IPS-NIHi11 (cell line): ENCODE data around the gene NSF.
"Not testable (repeated sequence)": the region's sequence is repeated elsewhere in the genome, so short reads cannot be mapped to it uniquely, and the experiment has no call there.

Experiments used
- DNase-seq: peaks from one replicate; pipeline ENCODE4 v3.0.0; 2012; ENCODE audit warnings: mixed read lengths, low spot score

Gene NSF

GRCh38 chr17:46756081-46756735, 165.7 kb downstream of the NSF start:
- DNase-seq: no peak

GRCh38 chr17:46756861-46757260, 166.4 kb downstream of the NSF start:
- DNase-seq: no peak

GRCh38 chr17:46757588-46757987, 167.1 kb downstream of the NSF start:
- DNase-seq: not testable (repeated sequence)

- DNase-seq: no peak
Observed at GRCh38 chr17:46758614-46759013, 168.1 kb downstream of the NSF start.

- no peak for DNase-seq
Observed at GRCh38 chr17:46759141-46759540, 168.7 kb downstream of the NSF start.

- no peak for DNase-seq
Observed at GRCh38 chr17:46763416-46763815, 172.9 kb downstream of the NSF start.

- DNase-seq: no peak
Observed at GRCh38 chr17:46764000-46764708, 173.7 kb downstream of the NSF start.

GRCh38 chr17:46764709-46765401, 174.4 kb downstream of the NSF start:
- no peak for DNase-seq

- no peak for DNase-seq
Observed at GRCh38 chr17:46765453-46765852, 175.0 kb downstream of the NSF start.

- no peak for DNase-seq
Observed at GRCh38 chr17:46766493-46767491, 176.3 kb downstream of the NSF start.

- DNase-seq: no peak
Observed at GRCh38 chr17:46768540-46768870, 178.0 kb downstream of the NSF start.

- not testable (repeated sequence) for DNase-seq
Observed at GRCh38 chr17:46768896-46769295, 178.4 kb downstream of the NSF start.

GRCh38 chr17:46769531-46770438, 179.3 kb downstream of the NSF start:
- DNase-seq: no peak

GRCh38 chr17:46770439-46770817, 180.0 kb downstream of the NSF start:
- DNase-seq: no peak

- DNase-seq: no peak
Observed at GRCh38 chr17:46770818-46771560, 180.5 kb downstream of the NSF start.

- peak; percentile 82 for DNase-seq
Observed at GRCh38 chr17:46771561-46772474, 181.3 kb downstream of the NSF start.

- DNase-seq: peak; percentile 70
Observed at GRCh38 chr17:46772475-46773220, 182.2 kb downstream of the NSF start.

GRCh38 chr17:46773221-46773605, 182.7 kb downstream of the NSF start:
- no peak for DNase-seq
